H1 (cell line): ENCODE data around the gene RAD50. TPM values are rescaled to one million over a fixed set of nuclear protein-coding genes. Genes with fewer than 3 reads are reported as not detected.

Source experiments
- CEBPB ChIP-seq: IDR thresholded peaks from 2 replicates; pipeline ENCODE4 v1.6.1; 2012; ENCODE audit warnings: low read depth, low read length
- CREB1 ChIP-seq: IDR thresholded peaks from 2 replicates; pipeline ENCODE4 v1.6.1; 2012; ENCODE audit warnings: inconsistent platforms
- EP300 ChIP-seq, 2 experiments: IDR thresholded peaks; 1 replicate in 1 of 2; 2 replicates in 1 of 2; pipeline ENCODE4 v1.6.1; 2011 to 2012; ENCODE audit warnings: low read depth in 2 of 2, low read length in 2 of 2, mild to moderate bottlenecking in 2 of 2, borderline replicate concordance in 1 of 2, inconsistent platforms in 1 of 2, moderate library complexity in 1 of 2
- KDM4A ChIP-seq: IDR thresholded peaks from one replicate; pipeline ENCODE4 v1.7.1; 2012; ENCODE audit warnings: low read depth, mild to moderate bottlenecking, moderate library complexity, low read length, inconsistent platforms; ENCODE audit not compliant: severe bottlenecking
- RAD21 ChIP-seq, 2 experiments: IDR thresholded peaks in 1 of 2; conservative IDR thresholded peaks in 1 of 2; 2 replicates each; pipeline ENCODE4 v1.6.1; 2011; ENCODE audit warnings: low read depth in 2 of 2, low read length in 2 of 2, improper control_type of control experiment in 1 of 2, inconsistent platforms in 1 of 2, mild to moderate bottlenecking in 1 of 2, moderate library complexity in 1 of 2
- SIN3A ChIP-seq, 2 experiments: IDR thresholded peaks in 1 of 2; conservative IDR thresholded peaks in 1 of 2; 2 replicates each; pipeline ENCODE4 v1.6.1; 2011 to 2012; ENCODE audit warnings: low read length in 2 of 2, improper control_type of control experiment in 1 of 2, low read depth in 1 of 2, mild to moderate bottlenecking in 1 of 2
- SP1 ChIP-seq: IDR thresholded peaks from 2 replicates; pipeline ENCODE4 v1.6.1; 2011; ENCODE audit warnings: low read depth, low read length
- TAF7 ChIP-seq: optimal IDR thresholded peaks from 2 replicates; pipeline ENCODE3; 2011; ENCODE audit warnings: low read depth, mild to moderate bottlenecking, inconsistent platforms, low read length, moderate library complexity, borderline replicate concordance
- TBP ChIP-seq: IDR thresholded peaks from 2 replicates; pipeline ENCODE4 v1.6.1; 2011; ENCODE audit warnings: low read depth, low read length, improper control_type of control experiment
- polyA plus RNA-seq, 7 experiments: library from polyadenylated mRNA; depleted of rRNA in 3 of 7; stranded (reverse) in 5 of 7; unstranded in 2 of 7; fragments of >200 nt in 5 of 7; fragments of 200-250 nt in 2 of 7; gene quantifications; 1 replicate in 5 of 7; 2 replicates in 1 of 7; 4 replicates in 1 of 7; pipeline versions ENCODE4 v1.2.1 to v1.2.3, GENCODE V29; 2011 to 2013; ENCODE audit warnings: missing spikeins in 2 of 7, mixed read lengths in 2 of 7
- total RNA-seq: library from RNA; stranded (reverse); fragmentation: NEBNext Ultra II Directional; extraction: Animal tissue kit (Norgen Biotek cat#: 25700); gene quantifications from 2 replicates; pipeline ENCODE4 v1.2.1, GENCODE V29; 2021
- TF ChIP-seq, protein P1 (sequence below): IDR thresholded peaks from 2 replicates; pipeline ENCODE4 v1.6.1; 2011; ENCODE audit warnings: low read length, improper control_type of control experiment
- TF ChIP-seq, protein P2 (sequence below): IDR thresholded peaks from 2 replicates; pipeline ENCODE4 v1.6.1; 2012; ENCODE audit warnings: inconsistent platforms

The RAD50 gene
- total and polyA plus RNA-seq, 2 of the 8 experiments (the other 6 are each of a cell fraction or from before 2014, with no cell fraction given) = 10.1 to 39.4 TPM

DNA sequence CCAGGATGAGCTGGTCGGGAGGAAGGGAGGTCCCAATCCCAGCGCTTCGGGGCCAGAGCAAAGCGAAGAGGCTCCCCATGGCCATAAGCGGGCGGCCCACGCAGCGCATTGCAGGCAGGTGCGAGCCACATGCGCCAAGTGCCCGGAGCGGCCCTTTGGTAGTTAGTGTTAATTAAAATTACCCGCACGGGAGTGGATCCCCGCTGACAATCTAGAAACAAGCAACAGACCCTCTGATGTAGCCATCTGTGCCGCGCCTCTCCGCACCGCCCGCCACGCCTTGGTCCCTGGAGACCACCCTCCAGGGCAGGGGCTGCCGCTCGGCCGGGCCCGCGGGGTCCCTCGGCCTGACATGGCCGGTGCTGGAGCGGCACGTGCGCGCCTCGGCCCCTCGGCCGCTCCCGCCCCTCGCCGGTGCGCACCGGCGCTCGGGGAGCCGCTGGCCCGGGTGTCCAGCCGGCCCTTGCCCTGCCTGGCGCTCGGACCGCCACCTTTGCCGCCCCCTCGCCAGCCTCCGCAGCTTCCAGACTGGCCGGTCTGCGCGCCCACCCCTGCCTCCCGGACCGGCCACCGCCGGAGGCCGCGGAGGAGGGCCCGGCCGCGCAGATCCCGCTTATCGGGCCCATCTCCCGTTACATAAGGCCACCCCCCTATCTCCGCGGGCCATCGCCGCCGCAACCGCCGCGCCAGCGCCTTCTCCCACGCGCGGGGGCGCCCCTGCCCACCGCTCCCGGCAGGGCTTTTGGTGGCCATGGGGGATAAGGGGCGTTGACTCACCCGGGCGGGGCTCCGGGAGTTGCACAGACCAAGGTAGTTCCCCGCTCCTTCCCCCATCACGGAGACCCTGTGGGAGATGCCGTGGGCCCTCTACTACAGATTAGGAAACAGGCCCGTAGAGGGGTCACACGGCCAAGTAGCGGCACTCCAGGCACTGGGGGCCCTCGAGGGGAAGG is 99.3 kb downstream of the RAD50 start (continued):
- TF ChIP-seq, protein P1, sequence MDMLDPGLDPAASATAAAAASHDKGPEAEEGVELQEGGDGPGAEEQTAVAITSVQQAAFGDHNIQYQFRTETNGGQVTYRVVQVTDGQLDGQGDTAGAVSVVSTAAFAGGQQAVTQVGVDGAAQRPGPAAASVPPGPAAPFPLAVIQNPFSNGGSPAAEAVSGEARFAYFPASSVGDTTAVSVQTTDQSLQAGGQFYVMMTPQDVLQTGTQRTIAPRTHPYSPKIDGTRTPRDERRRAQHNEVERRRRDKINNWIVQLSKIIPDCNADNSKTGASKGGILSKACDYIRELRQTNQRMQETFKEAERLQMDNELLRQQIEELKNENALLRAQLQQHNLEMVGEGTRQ = no peak
- peak; percentile 7 to 34; a peak in 2 of 4 replicates for TF ChIP-seq RAD21 (IDR thresholded peaks at IDR 0.05 in 1 of 2, conservative IDR thresholded peaks at IDR 0.05 in 1 of 2; ENCODE audit: low read depth in 2 of 2, low read length in 2 of 2)
- TF ChIP-seq EP300 (IDR thresholded peaks at IDR 0.05; ENCODE audit: borderline replicate concordance in 1 of 2, low read depth in 2 of 2, low read length in 2 of 2) = no peak
- TF ChIP-seq TBP = no peak
- no peak for TF ChIP-seq TAF7
- TF ChIP-seq SP1 = no peak
- TF ChIP-seq CREB1 = no peak
- no peak for TF ChIP-seq SIN3A (conservative IDR thresholded peaks at IDR 0.05 in 1 of 2, IDR thresholded peaks at IDR 0.05 in 1 of 2; ENCODE audit: low read depth in 1 of 2, low read length in 2 of 2)
- TF ChIP-seq, protein P2, sequence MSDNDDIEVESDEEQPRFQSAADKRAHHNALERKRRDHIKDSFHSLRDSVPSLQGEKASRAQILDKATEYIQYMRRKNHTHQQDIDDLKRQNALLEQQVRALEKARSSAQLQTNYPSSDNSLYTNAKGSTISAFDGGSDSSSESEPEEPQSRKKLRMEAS = peak; percentile 95
- TF ChIP-seq KDM4A = peak; percentile 98
- TF ChIP-seq CEBPB = no peak
